ENCODE data around the gene CCDC40. TPM values are rescaled to one million over a fixed set of nuclear protein-coding genes. Genes with fewer than 3 reads are reported as not detected.

The CCDC40 gene
- total RNA-seq, 1 donor from 2014 or later: 5.4 TPM

DNA sequence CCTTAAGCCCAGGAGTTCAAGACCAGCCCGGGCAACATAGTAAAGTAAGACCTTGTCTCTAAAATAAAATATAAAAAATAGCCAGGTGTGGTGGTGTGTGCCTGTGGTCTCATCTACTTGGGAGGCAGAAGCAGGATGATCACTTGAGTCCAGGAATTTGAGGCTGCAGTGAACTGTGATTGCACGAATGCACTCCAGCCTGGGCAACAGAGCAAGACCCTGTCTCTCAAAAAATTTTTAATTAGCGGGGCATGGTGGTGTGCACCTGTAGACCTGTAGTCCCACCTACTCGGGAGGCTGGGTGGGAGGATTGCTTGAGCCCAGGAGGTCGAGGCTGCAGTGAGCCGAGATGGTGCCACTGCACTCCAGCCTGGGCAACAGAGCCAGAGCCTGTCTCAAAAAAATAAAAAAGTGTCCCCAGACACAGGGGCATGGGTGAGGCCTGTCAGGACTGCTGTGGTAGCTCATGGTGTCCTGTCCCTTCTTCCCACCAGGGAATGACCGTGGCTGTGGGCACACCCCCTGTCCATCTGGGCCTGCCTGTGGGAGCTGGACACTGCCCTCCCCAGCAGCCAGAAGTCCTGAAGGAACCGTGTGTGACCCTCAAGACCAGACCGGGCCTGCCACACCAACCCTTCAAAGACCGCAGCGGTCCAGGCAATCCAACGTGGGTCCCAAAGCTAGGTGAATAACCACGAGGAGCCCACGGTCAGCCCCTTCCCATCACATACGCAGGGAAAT lies 34.1 kb downstream of the CCDC40 start:
- H3K27me3 ChIP-seq: no peaks in the 10 kb centered on the region
- TF ChIP-seq, protein P1, sequence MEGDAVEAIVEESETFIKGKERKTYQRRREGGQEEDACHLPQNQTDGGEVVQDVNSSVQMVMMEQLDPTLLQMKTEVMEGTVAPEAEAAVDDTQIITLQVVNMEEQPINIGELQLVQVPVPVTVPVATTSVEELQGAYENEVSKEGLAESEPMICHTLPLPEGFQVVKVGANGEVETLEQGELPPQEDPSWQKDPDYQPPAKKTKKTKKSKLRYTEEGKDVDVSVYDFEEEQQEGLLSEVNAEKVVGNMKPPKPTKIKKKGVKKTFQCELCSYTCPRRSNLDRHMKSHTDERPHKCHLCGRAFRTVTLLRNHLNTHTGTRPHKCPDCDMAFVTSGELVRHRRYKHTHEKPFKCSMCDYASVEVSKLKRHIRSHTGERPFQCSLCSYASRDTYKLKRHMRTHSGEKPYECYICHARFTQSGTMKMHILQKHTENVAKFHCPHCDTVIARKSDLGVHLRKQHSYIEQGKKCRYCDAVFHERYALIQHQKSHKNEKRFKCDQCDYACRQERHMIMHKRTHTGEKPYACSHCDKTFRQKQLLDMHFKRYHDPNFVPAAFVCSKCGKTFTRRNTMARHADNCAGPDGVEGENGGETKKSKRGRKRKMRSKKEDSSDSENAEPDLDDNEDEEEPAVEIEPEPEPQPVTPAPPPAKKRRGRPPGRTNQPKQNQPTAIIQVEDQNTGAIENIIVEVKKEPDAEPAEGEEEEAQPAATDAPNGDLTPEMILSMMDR (IDR thresholded peaks at IDR 0.05): no peak
- no peaks in the 10 kb centered on the region for H3K36me3 ChIP-seq
- peak overlapping the region; percentile 83 to 87 for H3K27ac ChIP-seq
- peak overlapping the region; percentile 50 to 62 for H3K4me3 ChIP-seq
- no peaks in the 10 kb centered on the region for H3K9me3 ChIP-seq
- intact Hi-C loops (cut with DNase I): loop anchor here (2.0 kb wide), 1 partner anchor 62 kb away; no protein-coding TSS in a partner anchor
- H3K4me1 ChIP-seq: peaks cover 3 to 12% of the 10 kb centered on the region in 2 donors
- no peak for DNase-seq (ENCODE audit: low spot score in 2 of 2)

DNA sequence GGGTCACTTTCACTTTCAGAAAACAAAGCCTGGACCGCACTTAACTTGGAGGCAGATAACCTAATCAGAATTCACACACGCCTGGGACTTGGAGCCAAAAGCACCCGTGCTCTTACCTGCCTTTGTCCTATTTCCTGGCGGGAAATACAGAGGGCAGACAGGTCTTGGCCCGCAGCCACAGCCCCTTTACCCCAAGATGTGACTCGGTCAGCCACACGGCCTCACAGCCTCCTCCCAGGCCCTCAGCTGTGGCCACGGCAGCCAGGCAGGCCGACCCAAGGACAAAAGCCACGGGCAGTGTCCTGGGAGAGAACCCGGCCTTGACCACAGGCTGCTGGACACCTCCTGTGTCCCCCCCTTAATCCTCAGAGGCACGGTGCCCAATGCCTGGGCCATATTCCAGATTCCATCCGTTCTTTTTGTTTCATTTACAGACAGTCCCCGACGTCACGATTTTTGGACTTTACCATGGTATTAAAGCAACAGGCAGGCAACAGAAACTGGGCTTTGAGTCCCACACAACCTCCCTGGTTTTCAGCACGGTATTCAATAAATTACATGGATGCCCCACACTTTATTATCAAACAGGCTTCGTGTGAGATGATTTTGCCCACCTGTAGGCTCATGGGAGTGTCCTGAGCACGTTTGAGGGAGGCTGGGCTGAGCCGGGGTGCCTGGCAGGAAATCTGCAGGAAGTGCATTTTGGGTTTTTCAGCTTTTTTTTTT lies 34.8 kb downstream of the CCDC40 start:
- intact Hi-C loops (cut with DNase I): loop anchor here (2.0 kb wide), 1 partner anchor 62 kb away; no protein-coding TSS in a partner anchor
- H3K36me3 ChIP-seq: no peaks in the 10 kb centered on the region
- peak in 1 of 2 donors; percentile 86 for DNase-seq (ENCODE audit: low spot score in 2 of 2)

GRCh38 chr17:80072410-80072809 lies 36.0 kb downstream of the CCDC40 start:
- Histone ChIP-seq H3K27ac (peak overlapping the region in 1 of 2 donors; percentile 83), H3K4me1 (peaks cover 3 to 12% of the 10 kb centered on the region in 2 donors), H3K9me3 (no peaks in the 10 kb centered on the region), H3K27me3 (no peaks in the 10 kb centered on the region), H3K4me3 (no peak overlapping the region), H3K36me3 (no peaks in the 10 kb centered on the region)
- no peak for DNase-seq (ENCODE audit: low spot score in 2 of 2)
- TF ChIP-seq, protein P1 (IDR thresholded peaks at IDR 0.05): no peak
- intact Hi-C loops (cut with DNase I): no loop called here

More for the DNA sequence above, 34.8 kb downstream of the CCDC40 start:
- TF ChIP-seq, protein P1 (IDR thresholded peaks at IDR 0.05): no peak
- H3K27ac ChIP-seq: peak overlapping the region; percentile 83 to 87
- H3K27me3 ChIP-seq: no peaks in the 10 kb centered on the region
- peaks cover 3 to 12% of the 10 kb centered on the region in 2 donors for H3K4me1 ChIP-seq
- H3K9me3 ChIP-seq: no peaks in the 10 kb centered on the region
- peak overlapping the region; percentile 50 to 62 for H3K4me3 ChIP-seq

DNA sequence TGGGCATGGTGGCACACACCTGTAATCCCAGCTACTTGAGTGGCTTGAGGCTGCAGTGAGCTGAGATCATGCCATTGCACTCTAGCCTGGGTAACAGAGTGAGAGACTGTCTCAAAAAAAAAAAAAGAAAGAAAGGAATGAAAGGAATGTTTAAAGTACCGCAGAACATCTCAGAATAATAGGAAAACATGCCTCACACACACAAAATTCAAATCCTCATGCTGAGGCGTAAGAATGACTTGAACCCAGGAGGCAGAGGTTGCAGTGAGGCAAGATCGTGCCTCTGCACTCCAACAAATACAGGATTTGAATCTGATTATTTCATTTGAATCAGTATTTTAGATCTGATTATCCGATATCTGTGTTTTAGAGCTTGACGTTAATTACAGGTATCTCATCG lies 43.6 kb downstream of the CCDC40 start:
- Histone ChIP-seq H3K4me3 (no peak overlapping the region), H3K27ac (no peak overlapping the region), H3K36me3 (no peaks in the 10 kb centered on the region), H3K4me1 (peaks cover 0 to 3% of the 10 kb centered on the region in 2 donors), H3K27me3 (no peaks in the 10 kb centered on the region), H3K9me3 (no peaks in the 10 kb centered on the region)
- intact Hi-C loops (cut with DNase I): no loop called here
- no peak for DNase-seq (ENCODE audit: low spot score in 2 of 2)
- TF ChIP-seq, protein P1 (IDR thresholded peaks at IDR 0.05): no peak

- no peak overlapping the region for H3K4me3 ChIP-seq
- H3K9me3 ChIP-seq: no peaks in the 10 kb centered on the region
- H3K27ac ChIP-seq: no peak overlapping the region
- no peaks in the 10 kb centered on the region for H3K27me3 ChIP-seq
- H3K4me1 ChIP-seq: peaks cover 0 to 3% of the 10 kb centered on the region in 2 donors
- no peak for DNase-seq (ENCODE audit: low spot score in 2 of 2)
- no peaks in the 10 kb centered on the region for H3K36me3 ChIP-seq
- intact Hi-C loops (cut with DNase I): no loop called here
- TF ChIP-seq, protein P1 (IDR thresholded peaks at IDR 0.05): no peak
Observed at GRCh38 chr17:80081596-80081995, 45.2 kb downstream of the CCDC40 start.
